NCI-H187 treated with DMSO at 0.1 percent for 48 hours (cell line): Measurements from ENCODE around the gene LMTK3.

Experiments used
- DNase-seq: peaks from one replicate; lab custom pipeline; 2025; lab: John Stamatoyannopoulos, UW

The LMTK3 gene

DNA sequence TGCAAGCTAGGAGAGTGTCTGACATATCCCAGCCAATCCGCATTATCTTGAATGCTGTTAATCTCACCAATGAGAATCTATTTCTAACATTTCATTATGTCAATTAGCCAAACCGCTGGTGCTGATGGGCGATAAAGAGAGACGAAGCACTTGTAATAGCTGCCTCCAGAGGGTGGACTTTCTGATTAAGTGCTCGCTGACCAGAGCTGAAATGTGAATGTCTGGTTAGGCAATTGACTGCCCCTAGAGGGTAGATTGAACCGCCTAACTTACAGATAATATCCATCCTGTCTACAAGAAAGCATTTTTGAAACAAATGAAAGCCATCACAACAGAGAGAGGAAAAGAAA is 66.4 kb downstream of the LMTK3 start:
- DNase-seq: no peak

DNA sequence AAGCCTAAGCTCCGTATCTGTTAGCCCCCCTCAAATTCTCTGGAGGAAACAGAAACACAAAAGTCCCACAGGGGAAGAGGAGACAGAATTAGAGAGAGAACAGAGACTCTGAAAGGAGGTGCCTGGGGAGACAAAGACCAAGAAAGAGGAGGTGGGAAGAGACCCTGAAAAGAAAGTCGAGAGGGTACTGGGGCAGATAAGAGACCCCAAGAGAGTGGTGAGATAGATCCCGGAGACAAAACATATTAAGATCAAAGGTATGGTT is 66.8 kb downstream of the LMTK3 start:
- no peak for DNase-seq

DNA sequence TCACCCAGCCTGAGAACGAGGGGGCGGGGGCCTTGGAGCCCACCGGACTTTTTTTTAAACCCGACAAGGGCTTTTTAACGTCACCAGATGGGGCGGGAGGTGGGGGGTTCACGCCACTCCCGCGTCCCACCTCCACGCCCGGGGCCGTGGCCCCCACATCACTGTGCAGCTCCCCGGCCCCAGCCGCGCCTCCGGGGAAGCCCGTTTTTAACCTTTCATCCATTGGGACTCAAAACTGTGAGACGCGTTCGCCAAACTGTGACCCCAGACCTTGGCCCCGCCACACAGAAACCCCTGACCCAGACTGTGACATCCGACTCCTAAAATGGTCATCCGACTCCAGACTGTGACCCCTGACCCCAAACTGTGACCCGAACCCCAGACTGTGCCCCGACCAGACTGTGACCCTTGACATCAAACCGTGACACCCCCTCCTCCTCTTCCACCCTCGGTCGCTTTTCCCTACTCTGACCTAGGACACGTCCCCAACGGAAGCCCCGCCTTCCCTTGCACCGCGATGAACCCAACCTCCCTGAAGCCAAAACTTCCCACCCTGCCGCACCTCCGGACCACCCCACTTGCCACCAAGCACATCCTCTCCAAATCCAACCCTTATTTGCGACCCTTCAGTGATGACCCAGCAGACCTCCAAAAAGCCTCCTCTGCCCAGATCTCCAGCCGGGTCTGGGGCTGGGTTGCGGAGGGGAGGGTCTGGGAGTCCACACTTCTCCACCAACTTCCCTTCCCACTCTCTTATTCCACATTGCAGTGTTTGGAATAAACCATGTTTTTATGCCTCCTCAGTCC is 67.3 kb downstream of the LMTK3 start:
- no peak for DNase-seq

DNA sequence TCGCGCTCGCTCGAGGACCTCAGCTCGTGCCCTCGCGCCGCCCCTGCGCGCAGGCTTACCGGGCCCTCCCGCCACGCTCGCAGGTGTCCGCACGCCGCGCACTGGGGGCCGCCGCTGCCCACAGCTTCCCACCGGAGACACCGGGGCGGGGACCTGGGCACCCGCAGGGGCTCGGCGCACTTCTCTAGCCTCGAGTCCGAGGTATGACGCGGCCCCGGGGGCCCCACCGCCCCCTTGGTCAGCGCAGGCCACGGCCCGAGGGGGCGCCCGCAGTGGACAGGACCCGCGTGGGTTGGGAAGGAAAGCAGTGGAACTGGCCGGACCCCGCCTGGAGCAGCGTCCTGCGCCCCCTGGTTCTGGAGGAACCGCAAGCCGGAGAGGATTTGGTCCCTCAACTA is 67.9 kb downstream of the LMTK3 start:
- DNase-seq: no peak

DNA sequence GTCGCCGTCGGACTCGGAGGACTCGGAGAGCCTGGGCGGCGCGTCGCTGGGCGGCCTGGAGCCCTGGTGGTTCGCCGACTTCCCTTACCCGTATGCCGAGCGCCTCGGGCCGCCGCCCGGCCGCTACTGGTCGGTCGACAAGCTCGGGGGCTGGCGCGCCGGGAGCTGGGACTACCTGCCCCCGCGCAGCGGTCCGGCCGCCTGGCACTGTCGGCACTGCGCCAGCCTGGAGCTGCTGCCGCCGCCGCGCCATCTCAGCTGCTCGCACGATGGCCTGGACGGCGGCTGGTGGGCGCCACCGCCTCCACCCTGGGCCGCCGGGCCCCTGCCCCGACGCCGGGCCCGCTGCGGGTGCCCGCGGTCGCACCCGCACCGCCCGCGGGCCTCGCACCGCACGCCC is 68.4 kb downstream of the LMTK3 start:
- no peak for DNase-seq

DNA sequence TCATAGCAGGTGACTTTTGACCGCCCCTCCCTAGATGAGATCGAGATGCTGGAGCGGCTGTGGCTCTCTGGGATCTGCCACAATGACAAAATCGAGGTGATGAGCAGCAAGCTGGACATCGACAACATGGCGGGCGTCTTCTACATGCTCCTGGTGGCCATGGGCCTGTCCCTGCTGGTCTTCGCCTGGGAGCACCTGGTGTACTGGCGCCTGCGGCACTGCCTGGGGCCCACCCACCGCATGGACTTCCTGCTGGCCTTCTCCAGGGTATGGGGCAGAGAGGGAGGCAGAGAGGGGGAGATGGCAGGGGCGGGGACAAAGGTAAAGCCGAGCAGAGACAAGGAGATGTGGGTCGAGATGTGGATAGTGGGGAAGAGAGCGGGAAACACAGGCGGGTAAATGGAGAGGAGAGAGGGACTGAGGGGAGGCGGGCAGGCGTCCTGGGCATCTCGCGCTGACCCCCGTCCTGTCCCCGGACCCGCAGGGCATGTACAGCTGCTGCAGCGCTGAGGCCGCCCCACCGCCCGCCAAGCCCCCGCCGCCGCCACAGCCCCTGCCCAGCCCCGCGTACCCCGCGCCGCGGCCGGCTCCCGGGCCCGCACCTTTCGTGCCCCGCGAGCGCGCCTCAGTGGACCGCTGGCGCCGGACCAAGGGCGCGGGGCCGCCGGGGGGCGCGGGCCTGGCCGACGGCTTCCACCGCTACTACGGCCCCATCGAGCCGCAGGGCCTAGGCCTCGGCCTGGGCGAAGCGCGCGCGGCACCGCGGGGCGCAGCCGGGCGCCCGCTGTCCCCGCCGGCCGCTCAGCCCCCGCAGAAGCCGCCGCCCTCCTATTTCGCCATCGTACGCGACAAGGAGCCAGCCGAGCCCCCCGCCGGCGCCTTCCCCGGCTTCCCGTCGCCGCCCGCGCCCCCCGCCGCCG is 69.3 kb downstream of the LMTK3 start:
- no peak for DNase-seq

DNA sequence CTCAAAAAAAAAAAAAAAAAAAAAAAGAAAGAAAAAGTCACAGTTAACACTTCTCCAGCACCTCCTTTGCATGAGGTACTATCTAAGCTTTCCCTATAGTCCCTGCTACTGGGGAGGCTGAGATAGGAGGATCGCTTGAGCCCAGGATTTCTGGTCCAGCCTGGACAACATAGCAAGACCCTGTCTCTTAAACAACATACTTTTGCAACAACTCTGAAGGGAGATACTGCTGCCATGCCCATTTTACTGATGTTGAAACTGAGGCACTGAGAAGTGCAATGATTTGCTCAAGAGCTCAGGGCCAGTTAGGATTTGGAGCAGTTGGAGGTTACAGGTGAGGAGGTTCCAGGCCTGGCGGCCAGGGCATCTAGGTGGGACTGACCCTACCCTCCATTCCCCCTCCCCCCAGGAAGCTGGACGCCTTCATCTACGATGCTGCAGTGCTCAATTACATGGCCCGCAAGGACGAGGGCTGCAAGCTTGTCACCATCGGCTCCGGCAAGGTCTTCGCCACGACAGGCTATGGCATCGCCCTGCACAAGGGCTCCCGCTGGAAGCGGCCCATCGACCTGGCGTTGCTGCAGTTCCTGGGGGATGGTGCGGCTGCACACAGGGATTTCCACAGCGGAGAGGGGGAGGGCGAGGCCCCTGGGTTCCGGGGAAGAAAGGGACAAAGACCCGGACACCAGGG is 70.1 kb downstream of the LMTK3 start:
- no peak for DNase-seq

DNA sequence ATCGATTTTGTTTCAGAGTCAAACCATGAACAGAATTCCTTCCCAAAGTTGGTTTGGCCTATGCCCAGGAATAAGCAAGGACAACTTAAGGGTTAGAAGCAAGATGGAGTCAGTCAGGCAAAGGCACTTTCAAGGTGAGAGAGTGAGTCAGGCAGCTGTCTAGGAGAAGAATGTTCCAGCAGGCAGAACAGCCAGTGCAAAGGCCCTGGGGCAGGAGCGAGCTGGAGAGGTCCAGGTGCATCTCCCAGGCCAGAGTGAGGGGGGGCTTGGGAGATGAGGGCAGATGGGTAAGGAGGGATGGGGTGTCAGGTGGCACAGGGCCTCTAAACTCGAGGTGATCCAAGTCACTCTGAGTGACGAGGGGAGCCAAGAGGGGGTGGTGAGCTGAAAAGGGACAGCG is 75.0 kb downstream of the LMTK3 start:
- DNase-seq: no peak
